NCI-H1694 treated with DMSO at 0.1 percent for 48 hours (cell line): ENCODE results near the gene OPN5.

Source experiments
- DNase-seq: peaks from one replicate; lab custom pipeline; 2025; lab: John Stamatoyannopoulos, UW

Gene OPN5

DNA sequence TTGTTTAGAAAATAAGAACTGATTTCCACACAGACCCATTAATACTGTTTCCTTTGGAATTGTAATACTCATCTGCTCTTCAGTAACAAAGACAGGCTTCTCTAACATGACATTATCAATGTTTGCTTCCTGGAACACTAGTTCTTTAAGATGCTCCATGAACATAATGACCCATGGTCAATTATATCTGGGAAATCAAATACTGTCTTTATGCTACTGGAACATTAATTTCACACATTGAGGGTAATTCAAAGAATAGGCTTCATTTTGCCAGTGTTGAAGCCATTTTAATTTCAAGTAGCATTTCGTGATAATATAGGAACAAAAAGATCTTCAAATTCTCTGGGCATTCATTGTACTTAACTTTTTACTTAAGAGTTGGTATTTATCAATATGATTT is 80.9 kb downstream of the OPN5 start:
- no peak for DNase-seq

GRCh38 chr6:47865206-47865605 is 83.4 kb downstream of the OPN5 start:
- DNase-seq, result no peak

GRCh38 chr6:47875593-47875992 is 93.8 kb downstream of the OPN5 start:
- DNase-seq, result no peak
